Right lobe of liver (tissue), 4 donors: ENCODE measurements around the gene RSPH3.

Experiments used
- CTCF ChIP-seq, 4 donors: fragments of 200-600 bp in 3 of 4; fragments of 450-650 bp in 1 of 4; IDR thresholded peaks; one replicate each; pipeline versions ENCODE4 v1.5.1 to v1.8.0; 2016 to 2022; ENCODE audit warnings: antibody characterized with exemption in 4 of 4, mild to moderate bottlenecking in 2 of 4
- POLR2A ChIP-seq: fragments of 450-650 bp; IDR thresholded peaks from one replicate; pipeline ENCODE4 v1.6.1; 2017; ENCODE audit warnings: antibody characterized with exemption, mild to moderate bottlenecking
- donor health status: DM: no; HTN: no; CAD: no.
- donor health status: DM: no; HTN: no; CAD: no.
- donor health status: DM: no; HTN: yes; CAD: no.

GRCh38 chr6:159008656-159009288 is 8.8 kb upstream of the RSPH3 start:
- TF ChIP-seq CTCF (IDR thresholded peaks at IDR 0.05) (peak; percentile 40 to 53 (median 49)), POLR2A (no peak)
